ENCODE measurements around the gene ENDOD1.

ENDOD1 gene

GRCh38 chr11:95076981-95077380, 12.7 kb upstream of the ENDOD1 start:
- no peak for DNase-seq (ENCODE audit: low read depth)

GRCh38 chr11:95078526-95078925, 11.1 kb upstream of the ENDOD1 start:
- DNase-seq (ENCODE audit: low read depth) = no peak

GRCh38 chr11:95081010-95081409, 8.6 kb upstream of the ENDOD1 start:
- no peak for DNase-seq (ENCODE audit: low read depth)

GRCh38 chr11:95081412-95081811, 8.2 kb upstream of the ENDOD1 start:
- peak; percentile 30 for DNase-seq (ENCODE audit: low read depth)

GRCh38 chr11:95082576-95083001, 7.1 kb upstream of the ENDOD1 start:
- DNase-seq (ENCODE audit: low read depth) = no peak

GRCh38 chr11:95084509-95084908, 5.1 kb upstream of the ENDOD1 start:
- no peak for DNase-seq (ENCODE audit: low read depth)

- DNase-seq (ENCODE audit: low read depth) = no peak
Measured at GRCh38 chr11:95085117-95085816, 4.4 kb upstream of the ENDOD1 start.

- no peak for DNase-seq (ENCODE audit: low read depth)
Measured at GRCh38 chr11:95086151-95086550, 3.5 kb upstream of the ENDOD1 start.

GRCh38 chr11:95086836-95087570, 2.6 kb upstream of the ENDOD1 start:
- no peak for DNase-seq (ENCODE audit: low read depth)

GRCh38 chr11:95088946-95089619, 563 bp upstream of the ENDOD1 start:
- DNase-seq (ENCODE audit: low read depth) = no peak

- DNase-seq (ENCODE audit: low read depth) = no peak
Measured at GRCh38 chr11:95091663-95092180, 2.1 kb downstream of the ENDOD1 start.

GRCh38 chr11:95092549-95093324, 3.1 kb downstream of the ENDOD1 start:
- DNase-seq (ENCODE audit: low read depth) = peak; percentile 57

- no peak for DNase-seq (ENCODE audit: low read depth)
Measured at GRCh38 chr11:95093548-95093947, 3.9 kb downstream of the ENDOD1 start.

- DNase-seq (ENCODE audit: low read depth) = peak; percentile 66
Measured at GRCh38 chr11:95095858-95096587, 6.4 kb downstream of the ENDOD1 start.

GRCh38 chr11:95097209-95097608, 7.6 kb downstream of the ENDOD1 start:
- DNase-seq (ENCODE audit: low read depth) = no peak

GRCh38 chr11:95098826-95099225, 9.2 kb downstream of the ENDOD1 start:
- DNase-seq (ENCODE audit: low read depth) = no peak

GRCh38 chr11:95100191-95100648, 10.6 kb downstream of the ENDOD1 start:
- DNase-seq (ENCODE audit: low read depth) = no peak

GRCh38 chr11:95100856-95101507, 11.3 kb downstream of the ENDOD1 start:
- DNase-seq (ENCODE audit: low read depth) = no peak

GRCh38 chr11:95101935-95102334, 12.3 kb downstream of the ENDOD1 start:
- DNase-seq (ENCODE audit: low read depth) = no peak

- no peak for DNase-seq (ENCODE audit: low read depth)
Measured at GRCh38 chr11:95102733-95103132, 13.1 kb downstream of the ENDOD1 start.

GRCh38 chr11:95103701-95104100, 14.1 kb downstream of the ENDOD1 start:
- DNase-seq (ENCODE audit: low read depth) = no peak
